GM23338 (cell line): Measurements from ENCODE around the gene RNF168. TPM values are rescaled to one million over a fixed set of nuclear protein-coding genes. Genes with fewer than 3 reads are reported as not detected.
"Not testable (repeated sequence)": the region's sequence is repeated elsewhere in the genome, so short reads cannot be mapped to it uniquely, and the experiment has no call there.

ENCODE experiments used
- ATAC-seq: fragments of 200-7000 bp; cut with Tn5 transposase; 3 replicates; pipeline ENCODE4 v1.9.1; 2020
- DNase-seq: peaks from one replicate; pipeline ENCODE4 v3.0.0-alpha.2; 2015; ENCODE audit warnings: low spot score
- H2AFZ ChIP-seq: fragments of 200-600 bp; sonication (generic); 2 replicates; pipeline ENCODE4 v1.8.0; 2016; ENCODE audit warnings: antibody characterized with exemption, mild to moderate bottlenecking, moderate library complexity
- H3F3A ChIP-seq: fragments of 200-600 bp; sonication (generic); replicated peaks from 2 replicates; pipeline ENCODE4 v1.8.0; 2017; ENCODE audit warnings: antibody characterized with exemption, mixed run types, low read depth
- H3K27ac ChIP-seq: fragments of 200-600 bp; sonication (generic); 2 replicates; pipeline ENCODE4 v1.6.1; 2016; ENCODE audit warnings: low read depth
- H3K27me3 ChIP-seq: fragments of 200-600 bp; sonication (generic); 2 replicates; pipeline ENCODE4 v1.8.0; 2016; ENCODE audit warnings: mild to moderate bottlenecking, mixed run types, moderate library complexity; ENCODE audit not compliant: insufficient read depth
- H3K36me3 ChIP-seq: fragments of 200-600 bp; sonication (generic); 2 replicates; pipeline ENCODE4 v1.8.0; 2016; ENCODE audit warnings: mild to moderate bottlenecking; ENCODE audit not compliant: insufficient read depth
- H3K4me1 ChIP-seq: fragments of 200-600 bp; sonication (generic); 2 replicates; pipeline ENCODE4 v1.8.0; 2016; ENCODE audit warnings: mild to moderate bottlenecking, moderate library complexity; ENCODE audit not compliant: insufficient read depth
- H3K4me2 ChIP-seq: fragments of 200-600 bp; sonication (generic); 2 replicates; pipeline ENCODE4 v1.7.1; 2017; ENCODE audit warnings: mixed run types
- H3K4me3 ChIP-seq: fragments of 200-600 bp; sonication (generic); 2 replicates; pipeline ENCODE4 v1.6.1; 2016; ENCODE audit warnings: mixed run types
- H3K79me2 ChIP-seq: fragments of 200-600 bp; sonication (generic); replicated peaks from 2 replicates; pipeline ENCODE4 v1.8.0; 2017; ENCODE audit warnings: mild to moderate bottlenecking; ENCODE audit not compliant: insufficient read depth
- H3K9me2 ChIP-seq: fragments of 200-600 bp; sonication (generic); 2 replicates; pipeline ENCODE4 v1.8.0; 2017; ENCODE audit not compliant: insufficient read depth
- H4K20me1 ChIP-seq: fragments of 200-600 bp; sonication (generic); replicated peaks from 2 replicates; pipeline ENCODE4 v1.8.0; 2017; ENCODE audit warnings: mild to moderate bottlenecking; ENCODE audit not compliant: insufficient read depth
- H3K27ac Mint-ChIP-seq: 2 replicates; pipeline ENCODE4 v1.8.0; 2020; ENCODE audit warnings: inconsistent platforms, mild to moderate bottlenecking, moderate library complexity, mixed read lengths
- H3K27me3 Mint-ChIP-seq: 3 replicates; pipeline ENCODE4 v1.8.0; 2022; ENCODE audit warnings: low read depth, mild to moderate bottlenecking, moderate library complexity, mixed read lengths, inconsistent platforms; ENCODE audit not compliant: insufficient read depth, poor library complexity
- H3K36me3 Mint-ChIP-seq: 3 replicates; pipeline ENCODE4 v1.8.0; 2021; ENCODE audit warnings: low read depth, mild to moderate bottlenecking, inconsistent platforms, moderate library complexity, mixed read lengths
- H3K4me1 Mint-ChIP-seq: 3 replicates; pipeline ENCODE4 v1.8.0; 2020; ENCODE audit warnings: mild to moderate bottlenecking, inconsistent platforms, mixed read lengths
- H3K4me3 Mint-ChIP-seq: 3 replicates; pipeline ENCODE4 v1.8.0; 2021; ENCODE audit warnings: moderate library complexity, mild to moderate bottlenecking, inconsistent platforms, mixed read lengths
- H3K9me3 Mint-ChIP-seq: 3 replicates; pipeline ENCODE4 v1.8.0; 2020; ENCODE audit warnings: moderate library complexity, mild to moderate bottlenecking, inconsistent platforms, mixed read lengths
- CTCF ChIP-seq, 2 experiments: fragments of 200-600 bp in 1 of 2; sonication (generic) in 1 of 2; conservative IDR thresholded peaks; 2 replicates each; pipeline versions ENCODE4 v1.5.1 to v1.6.1; 2016 to 2017; ENCODE audit warnings: antibody characterized with exemption in 2 of 2, low read depth in 2 of 2, mild to moderate bottlenecking in 2 of 2, moderate library complexity in 1 of 2
- ZNF462 ChIP-seq: fragments of 250-450 bp; sonication (Bioruptor Pico); IDR thresholded peaks from 2 replicates; pipeline ENCODE4 v1.5.0; 2020; ENCODE audit warnings: mild to moderate bottlenecking, moderate library complexity
- polyA plus RNA-seq: library from polyadenylated mRNA; unstranded; fragments of >200 nt; fragmentation: Nextera tagmentation; extraction: Ambion mirVana; gene quantifications from 2 replicates; pipeline ENCODE4 v1.2.1, GENCODE V29; 2016
- total RNA-seq: library from RNA; depleted of rRNA; stranded (reverse); fragments of >200 nt; shearing (Covaris generic); gene quantifications from 2 replicates; pipeline ENCODE4 v1.2.3, GENCODE V29; 2014

Gene RNF168
- total and polyA plus RNA-seq, 2 experiments from 2014 or later = 33.0 to 53.0 TPM

- TF ChIP-seq CTCF (conservative IDR thresholded peaks at IDR 0.05; ENCODE audit: low read depth in 2 of 2) (no peak), ZNF462 (CRISPR knock-in tag) (no peak)
Observed at GRCh38 chr3:196423044-196423781, 80.4 kb downstream of the RNF168 start (continued).

- not testable (repeated sequence) for DNase-seq, H3K4me1 ChIP-seq, H3K27me3 ChIP-seq, H3K27me3 Mint-ChIP-seq, H3K4me3 Mint-ChIP-seq, H2AFZ ChIP-seq, H3K4me3 ChIP-seq, H3K9me3 Mint-ChIP-seq, H3K27ac ChIP-seq, ATAC-seq, H3K27ac Mint-ChIP-seq, H3K9me2 ChIP-seq, H3F3A ChIP-seq, H3K36me3 ChIP-seq, H3K36me3 Mint-ChIP-seq, H3K4me2 ChIP-seq
- peaks cover 100% of the 10 kb centered on the region for H3K79me2 ChIP-seq
- H3K4me1 Mint-ChIP-seq = peaks cover 27% of the 10 kb centered on the region
- H4K20me1 ChIP-seq = peaks cover 57% of the 10 kb centered on the region
Observed at GRCh38 chr3:196421668-196422067, 81.9 kb downstream of the RNF168 start.
